Endothelial cell of umbilical vein (primary cell): ENCODE measurements around the gene ZIC1. TPM values are rescaled to one million over a fixed set of nuclear protein-coding genes. Genes with fewer than 3 reads are reported as not detected.
A peak's percentile ranks its signal among the peaks of the same experiment; 100 is the strongest.

ENCODE experiments used
- BruUV-seq: library from RNA; stranded (reverse); fragments of 400-500 nt; replicated peaks from 2 replicates; lab custom pipeline; 2021; lab: Mats Ljungman, UMichigan
- CTCF ChIA-PET: fragments of 300-600, 350-600 bp; sonication (Branson Sonifier 250); formaldehyde crosslinking; loops from one replicate; lab custom pipeline; 2021; ENCODE audit warnings: antibody characterized with exemption, inconsistent platforms; lab: Charles Lee
- POLR2A ChIA-PET: fragments of 300-600, 350-600 bp; sonication (Branson Sonifier 250); formaldehyde crosslinking; loops from one replicate; lab custom pipeline; 2021; ENCODE audit warnings: antibody characterized with exemption, inconsistent platforms; lab: Charles Lee
- DNase-seq: peaks from one replicate; pipeline ENCODE4 v3.0.0-alpha.2; 2011; ENCODE audit warnings: low read depth, low spot score
- FAIRE-seq: peaks from 2 replicates; lab custom pipeline; 2011; peaks lifted over from hg19 to GRCh38; lab: Jason Lieb, UNC
- H2AFZ ChIP-seq: 2 replicates; pipeline ENCODE4 v1.6.0; 2012; ENCODE audit warnings: low read depth, low read length, control low read depth, inconsistent platforms
- H3K27ac ChIP-seq: 2 replicates; pipeline ENCODE4 v1.5.1; 2011; ENCODE audit warnings: low read depth, mild to moderate bottlenecking, control low read depth, low read length, moderate library complexity; ENCODE audit not compliant: insufficient read depth
- H3K27me3 ChIP-seq, 2 experiments: 2 replicates each; pipeline versions ENCODE4 v1.6.0 to v1.6.1; 2011; ENCODE audit warnings: low read length in 2 of 2, mixed read lengths in 1 of 2; ENCODE audit not compliant: control insufficient read depth in 2 of 2, insufficient read depth in 2 of 2
- H3K36me3 ChIP-seq, 2 experiments: 2 replicates in 1 of 2; 3 replicates in 1 of 2; pipeline ENCODE4 v1.5.1; 2011; ENCODE audit warnings: low read length in 2 of 2, mild to moderate bottlenecking in 1 of 2, moderate library complexity in 1 of 2; ENCODE audit not compliant: control insufficient read depth in 2 of 2, insufficient read depth in 2 of 2; ENCODE audit errors: extremely low read depth in 1 of 2
- H3K4me1 ChIP-seq: 3 replicates; pipeline ENCODE4 v1.5.1; 2011; ENCODE audit warnings: mild to moderate bottlenecking, low read length; ENCODE audit not compliant: control insufficient read depth, insufficient read depth; ENCODE audit errors: extremely low read depth
- H3K4me2 ChIP-seq: 2 replicates; pipeline ENCODE4 v1.6.1; 2011; ENCODE audit warnings: low read length, control low read depth, mixed read lengths; ENCODE audit not compliant: insufficient read depth
- H3K4me3 ChIP-seq, 3 experiments: fragments of 200-600 bp in 1 of 3; sonication (generic), shearing (Covaris generic) in 1 of 3; replicated peaks in 1 of 3; 2 replicates each; pipeline ENCODE4 v1.5.1; 2011 to 2016; ENCODE audit warnings: control low read depth in 3 of 3, low read length in 3 of 3, mild to moderate bottlenecking in 2 of 3, inconsistent platforms in 1 of 3, low read depth in 1 of 3, moderate library complexity in 1 of 3; ENCODE audit not compliant: insufficient read depth in 1 of 3
- H3K79me2 ChIP-seq: 2 replicates; pipeline ENCODE4 v1.6.0; 2012; ENCODE audit warnings: low read length, inconsistent platforms; ENCODE audit not compliant: control insufficient read depth, insufficient read depth
- H3K9ac ChIP-seq: replicated peaks from 2 replicates; pipeline ENCODE3; 2011; ENCODE audit warnings: low read length, control low read depth; ENCODE audit not compliant: insufficient read depth; ENCODE audit errors: extremely low read depth
- H3K9me1 ChIP-seq: replicated peaks from 3 replicates; pipeline ENCODE4 v1.6.0; 2011; ENCODE audit warnings: mild to moderate bottlenecking, low read length; ENCODE audit not compliant: control insufficient read depth, insufficient read depth; ENCODE audit errors: extremely low read depth
- H3K9me3 ChIP-seq: replicated peaks from 2 replicates; pipeline ENCODE4 v1.5.1; 2012; ENCODE audit warnings: low read length, inconsistent platforms; ENCODE audit not compliant: control insufficient read depth, insufficient read depth
- H4K20me1 ChIP-seq: replicated peaks from 2 replicates; pipeline ENCODE3; 2011; ENCODE audit warnings: mild to moderate bottlenecking, low read length; ENCODE audit not compliant: control insufficient read depth, insufficient read depth; ENCODE audit errors: extremely low read depth
- EZH2 ChIP-seq: IDR thresholded peaks from 2 replicates; pipeline ENCODE4 v1.6.1; 2012; ENCODE audit warnings: borderline replicate concordance, low read depth, mild to moderate bottlenecking, moderate library complexity, low read length, inconsistent platforms; ENCODE audit not compliant: severe bottlenecking
- FOS ChIP-seq: IDR thresholded peaks from 2 replicates; pipeline ENCODE4 v1.6.1; 2011; ENCODE audit warnings: mild to moderate bottlenecking, low read length, moderate library complexity, borderline replicate concordance; ENCODE audit not compliant: insufficient read depth
- dilution Hi-C: fragments of 300-500 bp; cut with MboI; formaldehyde crosslinking; loops from one replicate; pipeline ENCODE4 v1.15.0; 2019; ENCODE audit warnings: low sequenced_read_pairs; ENCODE audit not compliant: extremely low pct_ligation_motif_present
- intact Hi-C: fragments of 100-400 bp; cut with micrococcal nuclease; formaldehyde crosslinking; loops from one replicate; pipeline ENCODE4 v1.10.0; 2022
- polyA plus RNA-seq, 4 experiments: library from polyadenylated mRNA; depleted of rRNA in 3 of 4; stranded (reverse) in 3 of 4; unstranded in 1 of 4; fragments of >200 nt; gene quantifications; 2 replicates each; pipeline versions ENCODE4 v1.2.1 to v1.2.3, GENCODE V29; 2011 to 2012; ENCODE audit warnings: missing spikeins in 1 of 4
- total RNA-seq: library from RNA; stranded (reverse); gene quantifications from 2 replicates; pipeline ENCODE4 v1.2.3, GENCODE V29; 2021

ZIC1 gene
- total and polyA plus RNA-seq, 2 donors (not counting 3 experiments of a cell fraction or from before 2014, with no cell fraction given): not detected

DNA sequence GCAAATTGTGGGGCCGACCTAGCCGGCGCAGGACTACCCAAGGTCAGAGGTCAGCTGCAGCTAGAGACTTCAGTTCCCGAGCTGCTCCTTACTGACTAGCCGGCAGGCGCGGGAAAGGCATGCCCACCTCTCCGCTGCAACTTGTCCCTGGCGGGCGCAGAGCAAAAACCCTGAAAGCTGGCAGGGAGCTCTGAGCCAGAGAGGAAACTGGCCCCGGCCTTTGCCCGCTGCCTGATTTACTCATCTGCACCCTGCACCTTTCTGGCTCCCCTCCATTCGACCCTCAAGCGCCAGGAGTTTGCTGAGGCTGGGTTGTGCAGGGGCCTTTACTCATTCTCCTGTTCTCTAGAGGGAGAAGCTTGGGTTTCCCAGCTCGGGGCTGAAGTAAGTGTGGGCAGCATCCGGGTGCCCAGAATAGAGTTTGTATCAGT lies 4.3 kb upstream of the ZIC1 start:
- dilution Hi-C loops (no loop called here), intact Hi-C loops (loop anchor here (5.0 kb wide), 1 partner anchor 48 kb away; no protein-coding TSS in a partner anchor)
- no peak overlapping the region for H2AFZ ChIP-seq
- no peak overlapping the region for H3K9ac ChIP-seq
- BruUV-seq: no TSS peak
- no peak for TF ChIP-seq FOS
- peak; percentile 19 for TF ChIP-seq EZH2
- no peak for DNase-seq
- H4K20me1 ChIP-seq: no peaks in the 10 kb centered on the region
- H3K27ac ChIP-seq: no peak overlapping the region
- POLR2A ChIA-PET: no interaction called here
- no peaks in the 10 kb centered on the region for H3K79me2 ChIP-seq
- H3K27me3 ChIP-seq: peaks cover 89 to 99% of the 10 kb centered on the region in 2 experiments
- no peaks in the 10 kb centered on the region for H3K4me1 ChIP-seq
- H3K4me3 ChIP-seq: no peak overlapping the region
- H3K36me3 ChIP-seq: no peaks in the 10 kb centered on the region
- H3K4me2 ChIP-seq: no peak overlapping the region
- CTCF ChIA-PET: interaction anchor here (0.9 to 1.6 kb wide), 5 partner anchors 8 to 656 kb away, joined by 3 to 7 read pairs (median 3); no protein-coding TSS in a partner anchor
- no peaks in the 10 kb centered on the region for H3K9me3 ChIP-seq
- H3K9me1 ChIP-seq: no peaks in the 10 kb centered on the region
- no peak for FAIRE-seq

DNA sequence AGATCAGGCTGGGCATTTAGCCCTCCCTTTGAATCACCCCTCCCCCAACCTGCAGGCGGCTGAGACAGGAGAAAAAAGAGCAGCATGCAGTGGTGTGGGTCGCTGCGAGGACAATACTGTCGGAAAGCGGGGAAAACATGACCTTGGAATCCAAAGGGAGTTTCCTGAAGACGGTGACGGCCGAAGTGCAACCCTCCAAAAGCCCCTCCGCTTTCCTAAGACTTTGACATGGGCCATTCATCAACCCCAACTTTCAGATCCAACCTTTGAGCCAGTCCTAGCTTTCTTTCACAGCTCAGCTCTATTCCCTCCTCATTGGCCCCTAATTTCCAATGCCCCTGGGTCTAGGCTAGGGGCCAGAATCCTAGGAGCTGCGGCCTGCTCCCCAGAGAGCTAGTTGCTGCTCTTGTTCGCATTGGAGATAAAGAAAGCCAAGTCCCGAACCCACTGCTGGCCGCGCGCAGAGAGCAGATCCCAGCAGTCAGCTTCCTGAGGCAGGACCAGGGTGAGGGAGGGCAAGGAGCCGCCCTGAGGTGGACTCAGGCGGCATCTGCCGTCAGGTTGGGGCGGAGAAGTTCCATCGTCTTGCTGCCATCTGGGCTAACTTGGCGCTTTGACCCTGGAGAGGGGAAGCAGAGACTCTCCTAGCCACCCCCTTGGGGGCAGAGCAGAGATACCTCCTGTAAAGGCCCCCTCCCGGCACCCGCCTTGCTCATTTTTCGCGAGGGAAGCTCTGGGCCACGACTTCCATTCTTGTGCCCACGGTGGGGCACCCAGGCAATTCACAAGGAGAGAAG lies 3.7 kb upstream of the ZIC1 start:
- H3K9me3 ChIP-seq: no peaks in the 10 kb centered on the region
- no peak for DNase-seq
- H4K20me1 ChIP-seq: no peaks in the 10 kb centered on the region
- intact Hi-C loops: loop anchor here (5.0 kb wide), 1 partner anchor 48 kb away; no protein-coding TSS in a partner anchor
- BruUV-seq: no TSS peak
- no peaks in the 10 kb centered on the region for H3K79me2 ChIP-seq
- no peak overlapping the region for H3K9ac ChIP-seq
- dilution Hi-C loops: no loop called here
- H3K27me3 ChIP-seq: peaks cover 89 to 99% of the 10 kb centered on the region in 2 experiments
- H3K4me2 ChIP-seq: no peak overlapping the region
- TF ChIP-seq FOS (no peak), EZH2 (peak; percentile 74)
- ChIA-PET CTCF (interaction anchor here (0.9 to 1.6 kb wide), 5 partner anchors 9 to 657 kb away, joined by 3 to 7 read pairs (median 3); no protein-coding TSS in a partner anchor), POLR2A (no interaction called here)
- no peak for FAIRE-seq
- no peak overlapping the region for H3K4me3 ChIP-seq
- no peaks in the 10 kb centered on the region for H3K36me3 ChIP-seq
- no peak overlapping the region for H2AFZ ChIP-seq
- H3K27ac ChIP-seq: no peak overlapping the region
- H3K4me1 ChIP-seq: peaks cover 1% of the 10 kb centered on the region
- H3K9me1 ChIP-seq: no peaks in the 10 kb centered on the region
